GM12865 (cell line): ENCODE measurements around the gene ISG20.

Source experiments
- DNase-seq: peaks from one replicate; pipeline ENCODE4 v3.0.0; 2010; ENCODE audit warnings: low read depth
- H3K4me3 ChIP-seq: 2 replicates; pipeline ENCODE4 v1.5.1; 2011; ENCODE audit warnings: mild to moderate bottlenecking, low read depth, low read length, control low read depth
- TF ChIP-seq, protein P1 (sequence below): IDR thresholded peaks from 2 replicates; pipeline ENCODE4 v1.5.1; 2011; ENCODE audit warnings: low read length, control low read depth, low read depth, inconsistent platforms; ENCODE audit not compliant: insufficient read depth; ENCODE audit errors: missing control alignments

The ISG20 gene

DNA sequence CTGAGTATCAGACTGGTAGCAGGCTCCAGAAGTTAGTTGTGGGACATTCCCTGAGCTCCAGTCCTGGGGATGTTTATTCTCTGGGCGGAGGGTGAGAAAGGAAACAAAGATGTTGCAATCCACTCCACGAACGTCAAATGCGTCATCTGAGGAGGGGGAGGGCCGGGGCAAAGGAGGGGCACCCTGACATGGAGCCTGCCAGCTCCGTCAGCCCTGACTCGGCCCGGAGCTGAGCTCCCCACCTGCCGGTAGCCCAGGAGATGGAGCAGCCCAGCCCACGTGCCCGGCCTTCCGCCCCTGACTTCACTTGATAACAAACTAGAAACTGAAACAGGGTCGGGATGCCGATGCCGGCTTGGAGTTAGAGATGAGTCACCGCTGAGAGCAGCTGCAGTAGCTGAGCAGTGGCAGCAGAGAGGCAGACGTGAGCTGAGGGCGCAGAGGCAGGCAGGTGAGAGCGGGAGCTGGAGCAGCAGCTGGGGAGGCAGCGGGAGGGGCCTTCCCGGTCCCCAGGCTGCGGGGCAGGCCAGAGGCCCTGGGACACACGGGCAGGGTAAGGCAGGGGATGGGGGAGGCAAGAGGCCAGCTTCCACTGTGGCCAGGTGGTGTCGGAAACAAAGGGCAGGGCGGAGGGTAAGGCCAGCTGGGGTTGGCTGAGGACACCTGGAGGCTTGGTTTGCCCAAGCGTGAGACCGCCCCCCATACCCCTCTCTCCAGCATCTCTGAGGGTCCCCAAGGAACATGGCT lies at the start of gene ISG20:
ISG20 (plus strand) TSS at position 391 of the 747 bp plus-strand sequence; CDS start at position 742, 351 bp downstream.
- TF ChIP-seq, protein P1, sequence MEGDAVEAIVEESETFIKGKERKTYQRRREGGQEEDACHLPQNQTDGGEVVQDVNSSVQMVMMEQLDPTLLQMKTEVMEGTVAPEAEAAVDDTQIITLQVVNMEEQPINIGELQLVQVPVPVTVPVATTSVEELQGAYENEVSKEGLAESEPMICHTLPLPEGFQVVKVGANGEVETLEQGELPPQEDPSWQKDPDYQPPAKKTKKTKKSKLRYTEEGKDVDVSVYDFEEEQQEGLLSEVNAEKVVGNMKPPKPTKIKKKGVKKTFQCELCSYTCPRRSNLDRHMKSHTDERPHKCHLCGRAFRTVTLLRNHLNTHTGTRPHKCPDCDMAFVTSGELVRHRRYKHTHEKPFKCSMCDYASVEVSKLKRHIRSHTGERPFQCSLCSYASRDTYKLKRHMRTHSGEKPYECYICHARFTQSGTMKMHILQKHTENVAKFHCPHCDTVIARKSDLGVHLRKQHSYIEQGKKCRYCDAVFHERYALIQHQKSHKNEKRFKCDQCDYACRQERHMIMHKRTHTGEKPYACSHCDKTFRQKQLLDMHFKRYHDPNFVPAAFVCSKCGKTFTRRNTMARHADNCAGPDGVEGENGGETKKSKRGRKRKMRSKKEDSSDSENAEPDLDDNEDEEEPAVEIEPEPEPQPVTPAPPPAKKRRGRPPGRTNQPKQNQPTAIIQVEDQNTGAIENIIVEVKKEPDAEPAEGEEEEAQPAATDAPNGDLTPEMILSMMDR: peak; percentile 31
- peak; percentile 99 for DNase-seq
- peak within 1 kb of the TSS; percentile 82 for H3K4me3 ChIP-seq

DNA sequence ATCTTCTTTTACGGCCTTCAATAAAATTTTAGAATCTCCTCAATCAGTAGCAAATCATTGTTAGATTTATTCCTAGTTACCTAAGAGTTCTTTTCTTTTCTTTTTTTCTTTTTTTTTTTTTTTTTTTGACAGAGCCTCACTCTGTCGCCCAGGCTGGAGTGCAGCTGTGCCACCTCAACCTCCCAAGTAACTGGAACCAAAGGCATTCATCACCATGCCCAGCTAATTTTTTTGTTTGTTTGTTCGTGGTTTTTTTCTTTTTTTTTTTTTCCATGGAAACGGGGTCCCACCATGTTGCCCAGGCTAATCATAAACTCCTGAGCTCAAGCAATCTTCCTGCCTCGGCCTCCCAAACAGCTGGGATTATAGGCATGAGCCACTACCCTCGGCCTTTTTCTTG lies 48.1 kb upstream of the ISG20 start:
- no peak for DNase-seq
- TF ChIP-seq, protein P1: no peak

DNA sequence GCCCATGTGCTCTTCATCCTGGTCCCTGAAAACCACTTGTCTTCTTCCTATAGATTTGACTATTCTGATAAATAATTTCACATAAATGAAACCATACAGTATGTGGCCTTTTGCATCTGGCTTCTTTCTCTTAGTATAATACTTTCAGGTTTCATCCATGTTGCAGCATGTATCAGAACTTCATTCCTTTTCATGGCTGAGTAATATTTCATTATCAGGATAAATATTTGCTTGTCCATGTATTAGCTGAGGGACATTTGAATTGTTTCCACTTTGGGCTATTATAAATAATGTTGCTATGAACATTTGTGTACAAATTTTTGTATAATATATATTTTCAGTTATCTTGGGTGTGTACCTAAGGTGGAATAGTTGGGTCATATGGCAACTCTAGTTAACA lies 47.4 kb upstream of the ISG20 start:
- TF ChIP-seq, protein P1: no peak
- H3K4me3 ChIP-seq: no peak overlapping the region
- no peak for DNase-seq

More for the DNA sequence above, 48.1 kb upstream of the ISG20 start:
- no peak overlapping the region for H3K4me3 ChIP-seq

DNA sequence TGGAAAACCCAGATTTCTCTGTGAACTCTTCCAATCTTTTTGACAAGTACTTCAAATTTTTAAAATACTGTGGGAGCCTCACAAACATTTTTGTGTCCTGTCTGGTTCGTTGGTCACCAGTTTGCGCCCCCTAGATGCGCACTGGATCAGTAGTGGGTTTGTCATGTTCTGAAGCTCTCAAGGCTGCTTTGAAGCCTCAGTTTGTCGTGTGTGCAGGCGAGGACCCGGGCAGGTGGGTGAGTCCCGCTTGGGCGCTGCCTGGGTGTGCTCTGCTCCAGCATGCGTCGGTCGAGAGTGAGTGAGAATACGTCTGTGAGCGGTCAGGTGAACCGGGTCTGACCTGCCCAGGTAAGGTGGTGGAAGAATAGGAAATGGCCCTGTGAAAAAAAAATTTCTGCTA lies 34.9 kb upstream of the ISG20 start:
- no peak for DNase-seq
- TF ChIP-seq, protein P1: no peak
- no peak overlapping the region for H3K4me3 ChIP-seq

DNA sequence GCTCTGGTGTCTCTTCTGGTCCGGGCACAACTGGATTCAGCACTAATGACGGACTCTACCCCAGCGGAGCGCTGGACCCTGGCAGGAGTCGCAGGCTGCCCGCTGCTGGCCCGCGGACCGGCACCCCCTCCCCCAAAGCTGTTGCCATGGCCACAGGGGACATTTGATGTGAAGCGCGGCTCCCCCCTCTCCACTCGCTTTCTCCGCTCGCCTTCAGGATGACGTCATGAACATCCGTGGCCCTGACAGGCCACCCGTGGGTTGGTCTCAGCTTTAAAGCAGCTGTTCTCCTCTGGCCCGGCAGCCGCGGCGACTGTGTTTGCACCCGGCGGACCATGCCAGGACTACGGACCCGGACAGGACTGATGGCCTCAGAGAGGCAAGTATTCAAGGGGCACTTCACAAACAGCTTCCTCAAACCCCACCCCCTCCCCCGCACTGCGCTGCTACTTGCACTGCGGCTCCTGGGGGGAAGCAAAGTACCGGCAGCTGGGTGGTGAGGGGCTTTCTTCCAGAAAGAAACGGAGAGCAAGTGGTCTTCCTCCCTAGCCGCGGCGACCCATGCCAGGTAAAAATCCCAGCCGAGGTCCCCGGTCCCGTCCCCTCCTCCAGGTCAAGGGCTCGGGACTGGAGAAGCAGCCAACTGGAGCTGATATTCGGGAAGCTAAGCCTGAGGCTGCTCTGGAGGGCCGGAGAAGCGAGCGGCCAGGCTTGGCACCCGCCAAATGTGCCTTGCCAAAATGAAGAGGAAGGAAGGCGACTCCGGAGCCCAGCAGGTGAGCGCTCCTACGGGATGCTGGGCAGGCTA lies 34.2 kb upstream of the ISG20 start:
- DNase-seq: no peak
- no peak overlapping the region for H3K4me3 ChIP-seq
- TF ChIP-seq, protein P1: no peak

DNA sequence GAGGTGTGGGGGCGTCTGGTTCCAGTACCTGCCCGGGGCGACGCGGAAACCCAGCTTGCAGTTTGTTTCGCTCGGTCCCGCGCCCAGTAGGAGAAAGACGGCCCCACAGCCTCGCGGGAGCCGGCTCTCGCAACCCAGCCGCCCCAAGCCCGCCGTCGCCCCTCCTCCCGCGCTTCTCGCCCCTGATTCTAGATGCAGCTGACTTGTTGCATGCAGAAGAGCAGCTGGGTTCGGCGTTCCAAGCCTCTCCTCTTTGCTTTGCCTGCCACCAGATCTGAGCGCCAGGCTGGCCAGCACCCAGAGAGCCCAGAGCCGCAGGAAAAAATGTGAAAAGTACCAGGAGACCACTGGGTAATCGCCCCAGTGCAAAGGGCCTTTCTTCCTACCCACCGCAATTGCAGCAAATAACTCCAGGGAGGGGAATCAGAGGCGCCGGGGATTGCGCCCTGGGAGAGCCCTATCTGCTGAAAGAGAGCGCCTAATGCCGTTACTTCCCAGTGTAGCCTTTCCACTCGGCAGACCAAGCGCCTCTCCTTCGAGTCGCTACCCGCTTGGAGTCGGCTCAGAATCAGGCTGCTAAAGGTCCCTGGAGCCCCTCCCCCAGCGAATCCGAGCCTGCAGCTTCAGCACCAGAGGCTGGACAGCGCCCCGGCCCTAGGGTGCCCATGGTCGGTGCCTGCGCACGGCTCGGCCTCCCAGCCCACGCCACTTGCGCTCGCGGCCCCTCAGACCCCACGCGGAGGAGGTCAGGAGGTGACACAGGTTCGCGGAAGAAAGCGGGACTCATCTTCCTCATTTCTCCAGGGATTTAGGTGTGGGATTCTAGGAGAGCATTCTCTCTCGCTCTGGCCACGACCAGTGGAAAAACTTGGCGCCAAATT lies 33.4 kb upstream of the ISG20 start:
- H3K4me3 ChIP-seq: no peak overlapping the region
- no peak for DNase-seq
- TF ChIP-seq, protein P1: no peak
